HCT116 (cell line): ENCODE measurements around the gene SEC22A.

Experiments
- TF ChIP-seq, protein P1 (sequence below), 3 experiments: fragments of 200-600 bp in 1 of 3; sonication (generic) in 1 of 3; IDR thresholded peaks in 2 of 3; conservative IDR thresholded peaks in 1 of 3; 2 replicates each; pipeline ENCODE4 v1.5.1; 2012 to 2017; ENCODE audit warnings: low read depth in 2 of 3, low read length in 2 of 3, antibody characterized with exemption in 1 of 3, borderline replicate concordance in 1 of 3, control low read depth in 1 of 3, mild to moderate bottlenecking in 1 of 3, mixed read lengths in 1 of 3, mixed run types in 1 of 3, moderate library complexity in 1 of 3; ENCODE audit not compliant: insufficient read depth in 1 of 3
- TF ChIP-seq, protein P2 (sequence below): IDR thresholded peaks from 2 replicates; pipeline ENCODE4 v1.6.1; 2012

DNA sequence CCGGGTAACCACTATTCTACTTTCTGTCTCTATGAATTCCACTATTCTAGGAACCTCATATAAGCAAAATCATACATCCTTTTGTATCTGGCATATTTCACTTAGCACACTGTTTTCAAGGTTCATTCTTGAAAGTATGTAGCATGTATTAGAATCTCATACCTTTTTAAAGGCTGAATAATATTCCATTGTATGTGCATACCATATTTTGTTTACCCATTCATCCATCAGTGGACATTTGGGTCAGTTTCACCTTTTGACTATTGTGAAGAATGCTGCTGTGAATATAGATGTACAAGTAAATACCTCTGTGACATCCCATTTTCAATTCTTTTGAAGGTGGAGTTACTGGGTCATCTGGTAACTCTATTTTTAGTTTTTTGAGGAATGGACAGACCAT, 36.6 kb upstream of the SEC22A start:
- TF ChIP-seq, protein P1, sequence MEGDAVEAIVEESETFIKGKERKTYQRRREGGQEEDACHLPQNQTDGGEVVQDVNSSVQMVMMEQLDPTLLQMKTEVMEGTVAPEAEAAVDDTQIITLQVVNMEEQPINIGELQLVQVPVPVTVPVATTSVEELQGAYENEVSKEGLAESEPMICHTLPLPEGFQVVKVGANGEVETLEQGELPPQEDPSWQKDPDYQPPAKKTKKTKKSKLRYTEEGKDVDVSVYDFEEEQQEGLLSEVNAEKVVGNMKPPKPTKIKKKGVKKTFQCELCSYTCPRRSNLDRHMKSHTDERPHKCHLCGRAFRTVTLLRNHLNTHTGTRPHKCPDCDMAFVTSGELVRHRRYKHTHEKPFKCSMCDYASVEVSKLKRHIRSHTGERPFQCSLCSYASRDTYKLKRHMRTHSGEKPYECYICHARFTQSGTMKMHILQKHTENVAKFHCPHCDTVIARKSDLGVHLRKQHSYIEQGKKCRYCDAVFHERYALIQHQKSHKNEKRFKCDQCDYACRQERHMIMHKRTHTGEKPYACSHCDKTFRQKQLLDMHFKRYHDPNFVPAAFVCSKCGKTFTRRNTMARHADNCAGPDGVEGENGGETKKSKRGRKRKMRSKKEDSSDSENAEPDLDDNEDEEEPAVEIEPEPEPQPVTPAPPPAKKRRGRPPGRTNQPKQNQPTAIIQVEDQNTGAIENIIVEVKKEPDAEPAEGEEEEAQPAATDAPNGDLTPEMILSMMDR (IDR thresholded peaks at IDR 0.05 in 2 of 3, conservative IDR thresholded peaks at IDR 0.05 in 1 of 3; ENCODE audit: borderline replicate concordance in 1 of 3, insufficient read depth in 1 of 3, low read depth in 2 of 3, low read length in 2 of 3), result no peak
- TF ChIP-seq, protein P2, sequence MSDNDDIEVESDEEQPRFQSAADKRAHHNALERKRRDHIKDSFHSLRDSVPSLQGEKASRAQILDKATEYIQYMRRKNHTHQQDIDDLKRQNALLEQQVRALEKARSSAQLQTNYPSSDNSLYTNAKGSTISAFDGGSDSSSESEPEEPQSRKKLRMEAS, result no peak
